NCI-H146 (cell line): ENCODE data around the gene BCAM.
"Not testable (repeated sequence)": the region's sequence is repeated elsewhere in the genome, so short reads cannot be mapped to it uniquely, and the experiment has no call there.

Source experiments
- DNase-seq: peaks from one replicate; lab custom pipeline; 2025; lab: John Stamatoyannopoulos, UW

Gene BCAM

GRCh38 chr19:44848812-44849447 lies 40.0 kb downstream of the BCAM start:
- no peak for DNase-seq

GRCh38 chr19:44850641-44851109 lies 41.8 kb downstream of the BCAM start:
- peak; percentile 41 for DNase-seq

- peak; percentile 37 for DNase-seq
These were observed 42.5 kb downstream of the BCAM start for GRCh38 chr19:44851427-44851826.

DNA sequence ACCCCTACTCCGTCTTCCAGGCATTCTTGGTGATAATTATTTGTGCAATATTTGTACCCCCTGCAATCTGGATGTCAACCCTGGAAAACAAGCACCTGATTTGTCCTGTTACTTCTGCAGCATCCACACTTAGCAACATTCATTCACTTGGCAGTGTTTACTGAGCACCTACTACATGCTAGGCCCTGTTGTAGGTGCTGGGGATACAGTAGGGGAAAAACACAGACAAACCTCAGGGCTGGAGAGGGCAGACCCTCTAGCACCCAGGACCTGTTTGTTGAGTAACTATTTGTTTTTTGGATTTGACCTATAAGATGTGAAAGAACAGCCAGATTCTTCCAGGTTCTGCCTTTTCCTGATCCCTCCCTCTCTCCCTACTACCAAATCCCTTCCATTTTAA lies 46.7 kb downstream of the BCAM start:
- no peak for DNase-seq

- DNase-seq: peak; percentile 84
These were observed 47.6 kb downstream of the BCAM start for GRCh38 chr19:44856421-44857083.

DNA sequence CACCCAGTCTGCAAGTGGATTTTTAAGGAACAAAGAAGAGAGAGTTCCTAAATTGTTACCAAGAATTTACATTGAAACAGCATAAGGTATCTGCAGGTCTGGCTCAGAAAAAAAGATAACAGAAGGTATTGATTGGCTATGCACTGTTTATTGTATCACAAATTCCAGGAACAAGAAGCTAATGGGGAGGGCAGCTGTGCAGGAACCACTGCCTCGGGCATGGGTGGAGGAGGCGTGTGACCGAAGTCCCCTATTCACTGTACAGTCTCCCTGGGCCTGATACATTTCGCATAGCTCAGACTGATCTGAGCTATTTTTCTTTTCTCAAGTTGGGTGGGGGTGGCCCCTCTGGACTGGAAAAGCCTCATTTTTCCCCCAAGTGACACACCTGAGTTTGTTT lies 48.9 kb downstream of the BCAM start:
- peak; percentile 81 for DNase-seq

GRCh38 chr19:44861576-44861975 lies 52.7 kb downstream of the BCAM start:
- not testable (repeated sequence) for DNase-seq

GRCh38 chr19:44863990-44864389 lies 55.1 kb downstream of the BCAM start:
- no peak for DNase-seq

GRCh38 chr19:44865196-44865767 lies 56.4 kb downstream of the BCAM start:
- no peak for DNase-seq

- DNase-seq: no peak
These were observed 57.8 kb downstream of the BCAM start for GRCh38 chr19:44866664-44867063.

DNA sequence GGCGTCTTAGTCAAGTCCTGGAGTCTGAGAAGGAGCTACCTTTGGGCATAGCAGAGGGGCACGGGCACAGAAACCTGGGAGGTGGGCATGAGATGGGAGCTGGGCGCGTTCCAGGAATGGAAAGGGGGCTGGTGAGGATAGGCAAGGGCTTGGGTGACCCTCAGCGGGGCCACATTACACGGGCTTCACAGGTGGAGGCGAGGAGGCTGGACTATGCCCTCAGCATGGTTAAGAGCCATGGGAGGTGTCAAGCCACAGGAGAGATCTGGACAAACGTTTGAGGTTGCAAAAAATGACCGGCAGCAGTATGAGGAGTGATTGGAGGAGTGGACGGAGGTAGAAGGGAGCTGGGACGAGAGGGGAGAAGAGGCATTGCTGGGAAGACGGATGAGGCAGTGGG lies 58.7 kb downstream of the BCAM start:
- no peak for DNase-seq

DNA sequence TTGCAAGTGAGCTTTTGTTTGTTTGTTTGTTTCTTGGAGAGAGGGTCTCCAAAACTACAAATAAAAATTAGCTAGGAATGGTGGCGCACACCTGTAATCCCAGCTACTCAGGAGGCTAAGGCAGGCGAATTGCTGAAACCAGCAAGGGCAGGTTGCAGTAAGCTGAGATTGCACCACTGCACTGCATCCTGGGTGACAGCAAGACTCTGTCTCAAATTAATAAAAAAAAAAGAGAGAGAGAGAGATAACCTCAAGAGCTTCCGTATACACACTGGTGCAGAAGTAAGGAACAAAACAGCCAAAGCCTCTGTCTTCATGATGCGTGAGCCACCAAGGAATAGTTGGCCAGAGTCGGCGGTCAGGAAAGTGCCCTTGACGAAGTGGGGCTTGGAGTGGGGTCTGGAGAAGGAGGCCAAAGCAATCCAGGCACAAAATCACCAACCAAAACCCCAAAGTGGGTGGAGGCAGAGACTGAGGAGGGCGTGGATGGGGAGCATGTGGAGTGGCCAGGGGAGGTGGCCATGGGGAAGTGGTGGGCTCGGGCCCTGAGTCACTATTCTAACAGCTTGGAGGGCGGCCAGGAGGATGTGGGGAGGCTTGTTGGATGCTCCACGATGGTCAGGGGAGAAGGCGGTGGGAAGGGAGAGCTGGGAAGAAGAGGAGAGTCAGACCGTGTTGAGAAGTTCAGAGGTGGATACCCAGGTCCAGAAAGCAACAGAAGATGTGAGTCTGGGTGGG lies 61.0 kb downstream of the BCAM start:
- DNase-seq: no peak
